Measurements from ENCODE around the gene PDSS2.
"Not testable (repeated sequence)": the region's sequence is repeated elsewhere in the genome, so short reads cannot be mapped to it uniquely, and the experiment has no call there.

GRCh38 chr6:107135048-107135680 lies 324.2 kb downstream of the PDSS2 start:
- not testable (repeated sequence) for TF ChIP-seq CTCF, POLR2A (IDR thresholded peaks at IDR 0.05)
